IMR-90 (cell line): ENCODE measurements around the gene TAB2. TPM values are rescaled to one million over a fixed set of nuclear protein-coding genes. Genes with fewer than 3 reads are reported as not detected.

Source experiments
- ATAC-seq: fragments of 200-7000 bp; cut with Tn5 transposase; 2 replicates; pipeline ENCODE4 v1.9.1; 2020; ENCODE audit warnings: low read depth, mild to moderate bottlenecking, moderate library complexity
- BruUV-seq: library from RNA; stranded (reverse); fragments of 400-500 nt; replicated peaks from 2 replicates; lab custom pipeline; 2021; lab: Mats Ljungman, UMichigan
- CTCF ChIA-PET: fragments of 300-600 bp; formaldehyde crosslinking; extraction: SDS; loops from one replicate; lab custom pipeline; 2021; ENCODE audit warnings: antibody characterized with exemption; lab: Yijun Ruan, JAX
- POLR2A ChIA-PET: fragments of 300-600 bp; sonication (Branson Sonifier 250); formaldehyde crosslinking; loops from one replicate; lab custom pipeline; 2022; ENCODE audit warnings: antibody characterized with exemption; ENCODE audit not compliant: unreplicated experiment; lab: Charles Lee
- DNase-seq: peaks from one replicate; pipeline ENCODE4 v3.0.0; 2013
- H2AFZ ChIP-seq: replicated peaks from 2 replicates; pipeline ENCODE3; 2013; ENCODE audit warnings: low read length, mild to moderate bottlenecking; ENCODE audit not compliant: poor library complexity
- H2AK5ac ChIP-seq: 2 replicates; pipeline ENCODE4 v1.6.1; 2013; ENCODE audit warnings: low read depth, low read length, inconsistent platforms
- H2AK9ac ChIP-seq: replicated peaks from 2 replicates; pipeline ENCODE3; 2013; ENCODE audit warnings: mild to moderate bottlenecking, low read depth, low read length, moderate library complexity; ENCODE audit not compliant: poor library complexity
- H2BK120ac ChIP-seq: 2 replicates; pipeline ENCODE4 v1.6.1; 2013; ENCODE audit warnings: low read depth, low read length, inconsistent platforms
- H2BK15ac ChIP-seq: 3 replicates; pipeline ENCODE4 v1.6.1; 2013; ENCODE audit warnings: low read depth, low read length, inconsistent platforms
- H2BK20ac ChIP-seq: 2 replicates; pipeline ENCODE4 v1.6.1; 2013; ENCODE audit warnings: low read depth, mild to moderate bottlenecking, inconsistent platforms, low read length, moderate library complexity
- H2BK5ac ChIP-seq: 2 replicates; pipeline ENCODE4 v1.6.1; 2013; ENCODE audit warnings: mild to moderate bottlenecking, low read depth, low read length, inconsistent platforms; ENCODE audit not compliant: poor library complexity, severe bottlenecking
- H3K14ac ChIP-seq: replicated peaks from 2 replicates; pipeline ENCODE4 v1.6.1; 2013; ENCODE audit warnings: low read depth, low read length, inconsistent platforms
- H3K18ac ChIP-seq: 2 replicates; pipeline ENCODE4 v1.6.1; 2013; ENCODE audit warnings: low read depth, low read length, control low read depth
- H3K23ac ChIP-seq: 2 replicates; pipeline ENCODE4 v1.6.1; 2013; ENCODE audit warnings: low read depth, low read length, inconsistent platforms
- H3K27ac ChIP-seq: 2 replicates; pipeline ENCODE4 v1.5.1; 2013; ENCODE audit warnings: mild to moderate bottlenecking, control low read depth, low read length; ENCODE audit not compliant: insufficient read depth
- H3K27me3 ChIP-seq: 2 replicates; pipeline ENCODE4 v1.6.1; 2013; ENCODE audit warnings: low read length; ENCODE audit not compliant: control insufficient read depth, insufficient read depth
- H3K36me3 ChIP-seq: 2 replicates; pipeline ENCODE4 v1.6.1; 2013; ENCODE audit warnings: low read length, mixed read lengths; ENCODE audit not compliant: control insufficient read depth, insufficient read depth
- H3K4ac ChIP-seq: 2 replicates; pipeline ENCODE4 v1.6.1; 2013; ENCODE audit warnings: low read depth, low read length, inconsistent platforms
- H3K4me1 ChIP-seq: 2 replicates; pipeline ENCODE4 v1.6.1; 2013; ENCODE audit warnings: low read length, mixed read lengths; ENCODE audit not compliant: control insufficient read depth, insufficient read depth
- H3K4me2 ChIP-seq: 2 replicates; pipeline ENCODE4 v1.6.1; 2013; ENCODE audit warnings: low read depth, mild to moderate bottlenecking, control low read depth, low read length, moderate library complexity
- H3K4me3 ChIP-seq: 2 replicates; pipeline ENCODE4 v1.5.1; 2013; ENCODE audit warnings: low read depth, mild to moderate bottlenecking, control low read depth, low read length, moderate library complexity; ENCODE audit not compliant: insufficient read depth
- H3K56ac ChIP-seq: 2 replicates; pipeline ENCODE4 v1.6.1; 2013; ENCODE audit warnings: low read length, inconsistent platforms; ENCODE audit not compliant: insufficient read depth; ENCODE audit errors: extremely low read depth
- H3K79me1 ChIP-seq, 2 experiments: 2 replicates each; pipeline ENCODE4 v1.6.1; 2013; ENCODE audit warnings: low read length in 2 of 2, inconsistent platforms in 1 of 2, low read depth in 1 of 2
- H3K9ac ChIP-seq: 2 replicates; pipeline ENCODE4 v1.6.1; 2013; ENCODE audit warnings: low read depth, low read length, control low read depth
- H3K9me1 ChIP-seq: 2 replicates; pipeline ENCODE4 v1.6.1; 2013; ENCODE audit warnings: low read length, inconsistent platforms; ENCODE audit not compliant: insufficient read depth
- H3K9me3 ChIP-seq: 2 replicates; pipeline ENCODE4 v1.6.1; 2013; ENCODE audit warnings: low read length; ENCODE audit not compliant: control insufficient read depth, insufficient read depth
- H4K20me1 ChIP-seq: 2 replicates; pipeline ENCODE4 v1.6.1; 2013; ENCODE audit warnings: low read length, inconsistent platforms; ENCODE audit not compliant: insufficient read depth
- H4K5ac ChIP-seq: 2 replicates; pipeline ENCODE4 v1.6.1; 2013; ENCODE audit warnings: mild to moderate bottlenecking, low read depth, low read length, control low read depth
- H4K8ac ChIP-seq, 2 experiments: 2 replicates each; pipeline ENCODE4 v1.6.1; 2013; ENCODE audit warnings: low read depth in 2 of 2, low read length in 2 of 2, control low read depth in 1 of 2, inconsistent platforms in 1 of 2
- H4K91ac ChIP-seq: 2 replicates; pipeline ENCODE4 v1.6.1; 2013; ENCODE audit warnings: low read depth, low read length, inconsistent platforms; ENCODE audit not compliant: insufficient read depth
- BHLHE40 ChIP-seq: fragments of 150-350 bp; IDR thresholded peaks from 2 replicates; pipeline ENCODE4 v1.6.1; 2016; ENCODE audit warnings: mild to moderate bottlenecking, low read depth, low read length
- CHD1 ChIP-seq: IDR thresholded peaks from 2 replicates; pipeline ENCODE4 v1.6.1; 2012; ENCODE audit warnings: low read depth, low read length, improper control_type of control experiment
- ELK1 ChIP-seq: fragments of 150-350 bp; IDR thresholded peaks from 2 replicates; pipeline ENCODE4 v1.6.1; 2016; ENCODE audit warnings: low read depth, mild to moderate bottlenecking, low read length, moderate library complexity, borderline replicate concordance
- MAZ ChIP-seq: IDR thresholded peaks from 2 replicates; pipeline ENCODE4 v1.6.1; 2012; ENCODE audit warnings: low read depth, mild to moderate bottlenecking, low read length, improper control_type of control experiment, moderate library complexity, borderline replicate concordance
- MXI1 ChIP-seq: IDR thresholded peaks from 2 replicates; pipeline ENCODE4 v1.6.1; 2012; ENCODE audit warnings: low read depth, mild to moderate bottlenecking, low read length, moderate library complexity, borderline replicate concordance
- NFE2L2 ChIP-seq: fragments of 150-350 bp; IDR thresholded peaks from 2 replicates; pipeline ENCODE4 v1.6.1; 2016; ENCODE audit warnings: low read depth, mild to moderate bottlenecking, low read length
- RAD21 ChIP-seq: IDR thresholded peaks from 2 replicates; pipeline ENCODE4 v1.6.1; 2012; ENCODE audit warnings: low read length, improper control_type of control experiment
- RCOR1 ChIP-seq: IDR thresholded peaks from 2 replicates; pipeline ENCODE4 v1.6.1; 2012; ENCODE audit warnings: mild to moderate bottlenecking, low read length, improper control_type of control experiment; ENCODE audit not compliant: insufficient replicate concordance
- USF2 ChIP-seq: fragments of 150-350 bp; IDR thresholded peaks from 2 replicates; pipeline ENCODE4 v1.6.1; 2017; ENCODE audit warnings: mild to moderate bottlenecking, antibody characterized with exemption, low read length, low read depth
- WGBS, 2 experiments: methylation state at CpG; one replicate each; pipeline versions ENCODE4 v1.1.5 to v1.1.7; 2013; ENCODE audit warnings: missing lambda C conversion rate in 2 of 2; ENCODE audit not compliant: insufficient read length in 1 of 2; ENCODE audit errors: extremely low coverage in 2 of 2; 5-methylcytosine and 5-hydroxymethylcytosine counted together
- dilution Hi-C: fragments of 300-500 bp; cut with HindIII; formaldehyde crosslinking; loops from one replicate; pipeline ENCODE4 v1.14.3; 2018; ENCODE audit warnings: low sequenced_read_pairs; ENCODE audit not compliant: unreplicated experiment
- in situ Hi-C: fragments of 300-500 bp; cut with MboI; formaldehyde crosslinking; loops from 3 replicates; pipeline ENCODE4 v1.14.3; 2019; ENCODE audit warnings: low sequenced_read_pairs, inconsistent platforms, mixed read lengths
- intact Hi-C: fragments of 100-400 bp; cut with micrococcal nuclease; formaldehyde crosslinking; loops from 2 replicates; pipeline ENCODE4 v1.10.0; 2022
- polyA plus RNA-seq, 3 experiments: library from polyadenylated mRNA; depleted of rRNA; stranded (reverse); fragments of >200 nt; gene quantifications; 2 replicates each; pipeline ENCODE4 v1.2.3, GENCODE V29; 2012; ENCODE audit warnings: low replicate concordance in 1 of 3
- total RNA-seq: library from RNA; depleted of rRNA; stranded (reverse); fragments of >200 nt; gene quantifications from 2 replicates; pipeline ENCODE4 v1.2.3, GENCODE V29; 2012

Gene TAB2
- total and polyA plus RNA-seq, 2 of the 4 experiments (the other 2 are of a cell fraction): 20.8 to 25.3 TPM

DNA sequence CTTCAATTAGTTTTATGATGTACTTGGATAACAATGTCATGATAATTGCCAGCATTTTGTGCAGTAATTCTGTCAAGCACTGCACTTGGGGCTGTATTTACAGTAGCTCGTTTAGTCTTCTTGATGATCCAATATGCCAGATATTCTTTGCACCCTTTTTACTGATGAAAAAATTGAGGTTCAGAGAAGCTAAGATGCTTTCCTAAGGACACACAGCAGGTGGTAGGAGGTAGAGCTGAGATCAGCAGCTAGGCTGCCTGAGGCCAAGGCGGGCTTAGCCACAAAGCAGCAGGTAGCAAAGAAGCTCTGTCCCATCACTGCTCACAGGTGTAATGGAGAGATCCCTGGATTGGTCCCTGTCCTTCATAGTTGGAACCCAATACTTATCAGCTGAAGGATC, 115.9 kb downstream of the TAB2 start:
- H2AK5ac ChIP-seq: no peak overlapping the region
- no peak overlapping the region for H2BK15ac ChIP-seq
- no peak overlapping the region for H4K5ac ChIP-seq
- H4K20me1 ChIP-seq: no peaks in the 10 kb centered on the region
- no CpG with 5 or more reads among the region's 2 CpGs for WGBS, 2 experiments
- H3K18ac ChIP-seq: no peak overlapping the region
- no peak for DNase-seq
- no peak overlapping the region for H4K91ac ChIP-seq
- no peak overlapping the region for H3K4me2 ChIP-seq
- no peak overlapping the region for H3K56ac ChIP-seq
- H2AK9ac ChIP-seq: no peak overlapping the region
- no peak overlapping the region for H3K27ac ChIP-seq
- no peak overlapping the region for H3K14ac ChIP-seq
- H3K23ac ChIP-seq: no peak overlapping the region
- H3K4me3 ChIP-seq: no peak overlapping the region
- H2AFZ ChIP-seq: no peak overlapping the region
- H3K9ac ChIP-seq: no peak overlapping the region
- no peaks in the 10 kb centered on the region for H3K36me3 ChIP-seq
- in situ Hi-C loops: no loop called here
- 0 out of 2 replicates have a peak, but pooled peaks cover 2% of the 10 kb centered on the region for H3K4me1 ChIP-seq
- ChIA-PET CTCF (interaction anchor here (0.6 to 2.0 kb wide), 3 partner anchors 13 to 405 kb away, joined by 3 to 10 read pairs (median 3); no protein-coding TSS in a partner anchor), POLR2A (no interaction called here)
- H3K9me1 ChIP-seq: no peaks in the 10 kb centered on the region
- H4K8ac ChIP-seq: no peak overlapping the region
- dilution Hi-C loops: no loop called here
- no peaks in the 10 kb centered on the region for H3K79me1 ChIP-seq
- no peak overlapping the region for H2BK120ac ChIP-seq
- no peak overlapping the region for H2BK5ac ChIP-seq
- no peak overlapping the region for H2BK20ac ChIP-seq
- no peak for ATAC-seq
- BruUV-seq: no TSS peak
- H3K9me3 ChIP-seq: no peaks in the 10 kb centered on the region
- peaks cover 2% of the 10 kb centered on the region for H3K27me3 ChIP-seq
- no peak overlapping the region for H3K4ac ChIP-seq
- TF ChIP-seq USF2: no peak
- TF ChIP-seq NFE2L2: no peak
- no peak for TF ChIP-seq RAD21
- TF ChIP-seq ELK1: no peak
- TF ChIP-seq CHD1: no peak
- no peak for TF ChIP-seq MXI1
- TF ChIP-seq MAZ: no peak
- TF ChIP-seq BHLHE40: no peak
- TF ChIP-seq RCOR1: no peak
- intact Hi-C loops: loop anchor here (5.0 to 10.0 kb wide), 2 partner anchors 116 to 859 kb away; partner anchors contain the start of gene TAB2
